ENCODE data around the gene ARSJ.

The ARSJ gene

DNA sequence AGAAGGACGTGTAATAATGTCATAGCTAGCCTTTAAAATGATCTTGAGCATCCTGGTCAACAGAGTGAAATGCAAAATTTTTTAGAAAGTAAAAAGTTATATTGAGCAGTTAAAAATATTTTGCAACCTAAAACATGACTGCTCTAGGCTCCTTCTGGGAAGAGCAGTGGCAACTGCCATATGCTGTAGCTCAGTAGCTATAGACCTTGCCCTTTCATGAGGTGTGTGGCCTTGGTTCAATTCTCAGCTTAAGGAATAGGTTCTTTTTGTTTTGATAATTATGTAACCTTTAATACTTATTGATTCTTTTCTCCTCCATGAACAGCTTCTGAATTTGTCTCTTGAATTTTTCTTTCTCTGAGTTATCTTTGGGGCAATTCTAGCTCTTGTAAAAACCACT, 105.0 kb downstream of the ARSJ start:
- no peak overlapping the region for H3K27ac ChIP-seq
- TF ChIP-seq CTCF (conservative IDR thresholded peaks at IDR 0.05) = no peak

DNA sequence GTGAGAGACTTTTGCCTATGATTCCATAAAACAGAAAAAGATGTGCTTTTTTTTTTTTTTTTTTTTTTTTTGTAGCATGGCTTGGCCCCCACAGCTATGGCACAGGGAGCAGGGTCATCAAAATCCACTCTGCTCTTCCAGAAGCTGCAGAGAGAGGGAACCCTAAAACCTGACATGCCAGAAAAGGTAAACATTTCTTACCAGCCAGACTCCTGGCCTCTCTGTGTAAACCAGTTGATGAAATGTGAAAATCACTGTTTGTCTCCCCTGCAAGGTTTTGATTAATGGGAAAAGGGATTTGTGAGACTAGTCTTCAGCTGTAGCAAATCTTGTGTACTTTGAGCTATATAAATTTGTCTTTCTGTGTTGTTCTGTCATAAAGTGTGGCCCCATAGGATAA, 105.9 kb downstream of the ARSJ start:
- no peak for TF ChIP-seq CTCF (conservative IDR thresholded peaks at IDR 0.05)

GRCh38 chr4:113872426-113873260, 106.8 kb downstream of the ARSJ start:
- H3K27ac ChIP-seq = no peak overlapping the region
- TF ChIP-seq CTCF (conservative IDR thresholded peaks at IDR 0.05) = no peak

More for the DNA sequence above, 105.9 kb downstream of the ARSJ start:
- no peak overlapping the region for H3K27ac ChIP-seq

- no peak for TF ChIP-seq CTCF (conservative IDR thresholded peaks at IDR 0.05)
- H3K27ac ChIP-seq = no peak overlapping the region
Measured at GRCh38 chr4:113871080-113871479, 108.4 kb downstream of the ARSJ start.

GRCh38 chr4:113869743-113870375, 109.6 kb downstream of the ARSJ start:
- TF ChIP-seq CTCF (conservative IDR thresholded peaks at IDR 0.05) = no peak
- no peak overlapping the region for H3K27ac ChIP-seq

- TF ChIP-seq CTCF (conservative IDR thresholded peaks at IDR 0.05) = no peak
- no peak overlapping the region for H3K27ac ChIP-seq
Measured at GRCh38 chr4:113866611-113867010, 112.8 kb downstream of the ARSJ start.

GRCh38 chr4:113858924-113859323, 120.5 kb downstream of the ARSJ start:
- H3K27ac ChIP-seq = no peak overlapping the region
- TF ChIP-seq CTCF (conservative IDR thresholded peaks at IDR 0.05) = no peak
